Anterior cingulate cortex (tissue), 58 donors: ENCODE results near the gene SLC51A.
"Not testable (repeated sequence)": the region's sequence is repeated elsewhere in the genome, so short reads cannot be mapped to it uniquely, and the experiment has no call there.

Experiments used
- DNase-seq, 58 donors: peaks; one replicate each; lab custom pipeline; 2025; lab: John Stamatoyannopoulos, UW

Gene SLC51A

GRCh38 chr3:196192524-196193051 lies 23.7 kb upstream of the SLC51A start:
- no peak for DNase-seq

DNA sequence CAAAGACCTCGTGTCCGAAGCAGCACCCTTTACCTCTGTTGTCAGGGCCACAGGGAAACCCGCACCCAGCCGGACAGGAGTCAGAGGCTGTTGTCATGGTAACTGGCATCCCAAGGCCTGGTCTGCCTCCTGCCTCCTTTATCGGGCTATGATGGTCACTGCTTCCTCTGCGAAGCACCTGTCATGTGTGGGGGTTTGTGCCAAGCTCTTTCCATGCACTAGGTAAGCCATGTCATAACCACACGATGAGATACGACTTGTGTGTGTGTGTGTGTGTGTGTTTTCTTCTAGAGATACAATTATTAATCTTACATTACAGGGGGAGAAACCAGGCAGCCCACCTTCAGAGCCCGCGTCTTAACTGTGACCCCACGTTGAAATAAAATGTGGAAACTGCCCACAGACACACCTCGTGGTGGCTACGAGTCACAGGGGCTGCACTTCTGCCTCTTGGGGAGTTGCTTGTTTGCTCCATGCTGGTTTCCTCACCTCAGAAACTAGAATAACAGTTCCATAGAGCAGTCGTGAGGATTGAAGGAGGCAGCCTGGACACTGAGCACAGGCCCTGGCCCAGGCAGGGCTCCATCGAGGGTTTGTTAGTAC lies 23.1 kb upstream of the SLC51A start:
- DNase-seq = no peak

GRCh38 chr3:196193736-196194541 lies 22.4 kb upstream of the SLC51A start:
- DNase-seq = no peak

- DNase-seq = no peak
Measured at GRCh38 chr3:196194542-196194915, 21.8 kb upstream of the SLC51A start.

DNA sequence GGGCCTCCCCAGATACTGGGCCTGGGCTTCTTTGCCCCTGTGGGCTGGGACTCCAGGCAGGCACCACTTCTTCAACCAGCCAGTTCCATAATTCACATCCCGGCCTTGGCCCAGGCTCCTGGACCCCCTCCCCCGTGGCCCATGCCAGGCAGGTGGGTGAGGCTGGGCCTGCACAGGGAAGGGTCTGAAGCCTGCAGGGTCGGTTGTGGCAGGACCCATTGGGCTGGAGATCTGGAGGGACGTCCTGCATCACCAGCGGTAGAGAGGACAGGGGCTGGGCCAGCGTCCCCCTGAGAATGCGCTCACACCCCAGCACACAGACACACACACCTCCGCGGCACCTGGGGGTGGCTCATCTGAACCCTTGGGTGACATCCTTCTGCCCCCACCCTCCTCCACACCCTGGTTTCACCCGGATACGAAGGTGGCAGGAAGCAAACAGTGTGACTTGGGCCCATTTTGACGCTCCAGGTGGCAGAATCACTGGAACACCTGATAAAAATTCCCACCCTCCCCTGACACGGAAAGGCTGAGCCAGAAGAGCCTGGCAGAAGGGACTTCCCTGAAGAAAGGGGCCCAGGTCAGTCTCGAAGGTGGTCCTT lies 20.6 kb upstream of the SLC51A start:
- DNase-seq = no peak

DNA sequence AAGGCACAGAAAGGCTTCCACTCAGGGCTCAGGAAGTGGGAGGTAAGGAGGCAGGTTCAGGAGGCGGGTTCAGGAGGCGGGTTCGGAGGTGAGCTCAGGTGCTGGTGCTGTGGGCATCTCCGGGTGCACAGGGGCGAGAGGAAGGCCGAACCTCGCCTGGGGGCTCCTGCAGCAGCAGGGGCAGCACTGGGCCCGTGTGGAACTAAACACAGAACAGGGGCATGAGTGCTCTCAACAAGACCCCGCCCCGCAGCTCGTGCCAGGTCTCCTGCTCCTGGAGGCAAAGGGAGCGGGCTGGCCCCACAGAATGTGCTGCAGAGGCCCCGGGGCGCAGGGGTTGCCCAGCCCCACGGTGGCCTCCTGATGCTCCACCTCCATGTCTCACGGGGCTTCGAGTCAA lies 18.8 kb upstream of the SLC51A start:
- no peak for DNase-seq

DNA sequence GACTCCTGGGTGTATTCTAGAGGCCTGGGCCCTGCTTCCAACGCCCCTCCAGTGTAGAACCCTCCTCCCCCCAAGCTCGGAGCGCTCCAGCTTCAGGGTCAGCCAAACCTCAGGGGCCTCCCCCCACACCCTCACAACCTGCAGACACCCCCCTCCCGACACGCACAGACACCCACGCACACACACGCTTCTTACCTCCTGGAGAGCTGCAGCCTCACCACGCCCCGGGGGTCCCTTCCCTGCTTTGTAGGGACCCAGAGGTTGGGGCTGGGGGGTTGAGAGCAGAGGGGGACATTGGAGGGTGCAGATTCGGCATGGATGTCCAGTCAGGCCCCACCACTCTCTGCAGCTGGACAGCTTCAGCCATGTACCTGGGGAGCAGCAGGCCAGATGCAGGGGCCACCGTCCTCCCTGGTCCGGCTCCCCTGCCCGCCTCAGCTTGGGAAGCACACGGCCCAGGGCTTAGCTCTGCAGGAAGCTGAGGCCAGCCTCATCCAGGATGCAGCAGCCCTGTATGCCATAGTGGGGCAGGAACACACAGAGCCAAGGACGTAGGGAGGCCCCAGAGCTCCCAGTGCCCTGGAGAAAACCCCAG lies 18.2 kb upstream of the SLC51A start:
- no peak for DNase-seq

DNA sequence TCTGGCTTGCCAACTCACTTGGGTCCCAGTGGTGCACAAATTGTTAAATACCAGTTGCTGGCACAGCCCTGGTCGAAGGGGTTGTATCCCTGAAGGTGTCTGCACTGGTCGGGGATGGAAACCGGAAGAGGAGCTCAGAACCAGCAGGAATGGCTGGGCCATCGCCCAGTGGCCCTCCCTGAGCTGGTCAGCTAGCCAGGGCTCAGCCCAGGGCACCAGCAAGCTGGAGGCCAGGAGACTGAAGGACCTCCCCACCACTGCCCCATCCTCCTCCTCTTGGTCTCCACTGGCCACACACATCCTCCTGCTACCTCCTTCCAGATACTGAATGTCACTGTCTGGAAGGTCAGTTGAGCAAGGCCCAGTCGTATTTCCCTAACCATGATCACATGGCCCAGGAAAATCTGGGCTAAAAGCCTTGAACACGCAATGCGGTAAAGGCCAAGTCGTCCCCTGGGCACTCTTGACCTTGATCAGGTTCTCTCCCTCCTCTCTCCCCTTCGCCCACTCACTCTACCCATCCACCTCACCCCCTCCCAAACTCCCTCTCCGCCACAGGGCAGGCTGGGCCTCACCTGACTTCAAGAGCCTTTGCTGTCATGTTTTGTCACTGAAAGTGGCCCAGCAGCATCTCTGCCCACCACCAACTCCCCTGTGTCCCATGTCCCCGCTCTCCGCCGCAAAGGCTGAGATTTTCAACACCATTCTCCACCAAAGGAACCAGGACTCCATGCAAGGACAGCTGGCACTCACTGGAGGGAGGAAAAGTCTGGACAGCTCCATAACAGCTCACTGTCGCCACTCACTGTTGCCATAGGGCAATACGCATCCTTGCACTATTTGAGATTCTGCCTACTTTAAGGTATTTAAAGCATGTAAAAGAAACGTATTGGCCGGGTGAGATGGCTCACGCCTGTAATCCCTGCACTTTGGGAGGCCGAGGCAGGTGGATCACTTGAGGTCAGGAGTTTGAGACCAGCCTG lies 17.3 kb upstream of the SLC51A start:
- DNase-seq = no peak

DNA sequence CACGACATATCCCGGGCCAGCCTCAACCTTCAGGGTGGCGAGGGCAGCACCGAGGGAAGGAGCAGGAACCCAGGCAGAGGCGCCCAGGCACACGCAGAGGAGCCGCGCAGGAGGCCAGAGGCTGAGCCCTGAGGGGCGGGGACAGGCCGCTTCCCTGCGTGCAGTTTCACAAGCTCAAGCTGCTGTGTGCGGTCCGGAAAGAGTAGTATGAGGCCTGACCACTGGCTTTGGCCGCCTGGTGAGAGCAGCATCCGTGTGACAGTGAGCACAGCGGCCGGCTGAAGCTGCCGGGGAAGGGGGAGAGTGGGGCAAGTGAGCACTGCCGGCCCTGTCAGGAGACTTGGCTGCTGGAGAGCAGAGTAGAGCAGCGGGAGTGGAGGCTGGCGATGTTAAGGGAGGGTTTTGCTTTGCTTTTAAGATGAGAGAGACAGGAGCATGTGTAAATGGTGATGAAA lies 13.8 kb upstream of the SLC51A start:
- DNase-seq = peak in 15 of 58 donors; percentile 21 to 55 (median 30)

DNA sequence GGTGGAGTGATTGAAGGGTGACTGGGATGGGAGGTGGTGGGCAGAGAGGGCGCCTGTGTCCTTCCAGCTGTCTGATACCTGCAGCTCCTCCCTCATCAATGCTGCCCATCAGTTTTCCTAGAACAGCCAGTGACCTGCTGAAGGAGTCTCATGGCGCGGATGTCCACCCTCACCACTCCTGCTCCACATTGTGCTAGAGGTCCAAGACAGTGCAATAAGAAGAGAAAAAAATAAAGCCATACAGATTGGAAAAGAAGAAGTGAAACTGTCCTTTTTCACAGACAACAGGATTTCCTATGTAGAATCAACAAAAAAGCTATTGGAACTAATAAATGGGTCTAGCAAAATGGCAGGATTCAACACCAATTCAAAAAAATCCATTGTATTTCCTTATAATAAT lies 12.5 kb upstream of the SLC51A start:
- DNase-seq = no peak

DNA sequence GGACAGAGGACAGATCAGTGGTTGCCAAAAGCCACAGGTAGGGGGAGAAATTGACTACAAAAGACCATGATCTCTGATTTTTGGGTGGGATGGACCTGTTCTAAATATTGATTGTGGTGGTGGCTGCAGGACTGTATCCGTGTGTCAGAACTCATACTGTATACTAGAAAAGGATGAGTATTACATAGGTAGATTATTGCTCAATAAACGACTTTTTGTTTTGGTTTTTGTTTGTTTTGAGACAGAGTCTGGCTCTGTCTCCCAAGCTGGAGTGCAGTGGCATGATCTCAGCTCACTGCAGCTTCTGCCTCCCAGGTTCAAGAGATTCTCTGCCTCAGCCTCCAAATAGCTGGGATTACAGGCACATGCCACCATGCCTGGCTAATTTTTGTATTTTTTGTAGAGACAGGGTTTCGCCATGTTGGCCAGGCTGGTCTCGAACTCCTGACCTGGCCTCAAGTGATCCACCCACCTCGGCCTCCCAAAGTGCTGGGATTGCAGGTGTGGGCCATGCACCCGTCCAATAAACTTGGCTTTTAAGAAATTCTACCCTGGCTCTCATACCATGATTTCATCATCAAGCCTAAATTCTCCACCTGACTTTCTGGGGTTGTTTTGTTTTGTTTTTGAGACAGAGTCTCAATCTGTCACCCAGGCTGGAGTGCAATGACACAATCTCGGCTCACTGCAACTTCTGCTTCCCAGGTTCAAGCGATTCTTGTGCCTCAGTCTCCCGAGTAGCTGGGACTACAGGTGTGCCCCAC lies 10.7 kb upstream of the SLC51A start:
- DNase-seq = not testable (repeated sequence)

DNA sequence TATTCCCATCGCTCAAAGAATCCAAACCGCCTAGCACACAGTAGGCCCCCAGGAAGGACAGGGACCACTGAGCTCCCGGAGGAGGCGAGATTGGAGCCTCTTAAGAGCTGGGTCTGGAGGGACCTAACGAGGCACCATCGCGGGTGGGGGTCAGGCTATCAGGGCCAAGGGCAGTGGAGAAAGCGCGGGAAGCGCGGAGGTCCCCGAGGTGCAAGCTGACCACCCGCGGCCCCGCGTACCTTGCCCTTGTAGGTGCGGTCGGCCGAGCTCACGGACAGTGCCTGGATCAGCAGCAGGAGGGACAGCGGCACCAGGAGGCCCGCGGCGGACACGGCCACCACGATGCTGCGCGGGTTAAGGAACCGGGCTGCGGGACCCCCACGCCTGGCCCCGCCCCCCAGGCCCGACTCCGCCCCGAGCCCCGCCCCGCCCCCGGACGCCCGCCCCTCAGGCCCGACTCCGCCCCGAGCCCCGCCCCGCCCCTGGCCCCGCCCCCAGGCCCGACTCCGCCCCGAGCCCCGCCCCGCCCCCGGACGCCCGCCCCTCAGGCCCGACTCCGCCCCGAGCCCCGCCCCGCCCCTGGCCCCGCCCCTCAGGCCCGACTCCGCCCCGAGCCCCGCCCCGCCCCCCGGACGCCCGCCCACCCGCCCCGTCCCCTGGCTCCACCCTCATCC lies 9.0 kb upstream of the SLC51A start:
- no peak for DNase-seq

DNA sequence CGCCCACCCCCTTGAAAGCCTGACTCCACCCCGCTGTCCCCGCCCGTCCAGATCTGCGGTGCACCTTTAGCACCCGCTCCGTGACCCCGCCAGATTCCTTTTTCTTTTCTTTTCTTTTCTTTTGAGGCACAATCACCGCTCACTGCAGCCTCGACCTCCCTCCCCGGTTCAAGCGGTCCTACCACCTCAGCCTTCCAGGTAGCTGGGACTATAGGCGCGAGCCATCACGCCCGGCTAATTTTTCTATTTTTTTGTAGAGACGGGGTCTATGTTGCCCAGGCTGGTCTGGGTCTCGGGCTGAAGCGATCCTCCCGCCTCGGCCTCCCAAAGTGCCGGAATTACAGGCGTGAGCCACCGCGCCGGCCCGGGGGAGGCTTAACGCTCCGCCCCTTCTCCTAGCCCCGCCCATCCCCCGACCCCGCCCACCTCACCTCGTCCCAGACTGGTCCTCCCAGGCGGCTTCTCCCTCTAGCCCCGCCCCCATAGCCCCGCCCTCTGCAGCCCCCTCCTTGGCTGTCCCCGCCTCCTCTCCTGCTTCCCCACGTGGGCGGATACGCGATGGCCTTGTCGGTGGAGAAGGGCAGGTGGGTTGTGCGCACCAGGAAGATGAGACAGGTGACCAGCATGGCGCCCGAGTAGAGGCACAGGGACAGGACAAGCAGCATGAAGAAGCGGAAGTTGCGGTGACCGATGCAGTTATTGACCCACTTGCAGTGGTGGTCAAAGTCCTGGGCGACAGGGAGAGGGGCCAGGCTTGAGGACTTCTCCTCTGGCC lies 8.3 kb upstream of the SLC51A start:
- DNase-seq = peak in 4 of 58 donors; percentile 17 to 54 (median 30)

DNA sequence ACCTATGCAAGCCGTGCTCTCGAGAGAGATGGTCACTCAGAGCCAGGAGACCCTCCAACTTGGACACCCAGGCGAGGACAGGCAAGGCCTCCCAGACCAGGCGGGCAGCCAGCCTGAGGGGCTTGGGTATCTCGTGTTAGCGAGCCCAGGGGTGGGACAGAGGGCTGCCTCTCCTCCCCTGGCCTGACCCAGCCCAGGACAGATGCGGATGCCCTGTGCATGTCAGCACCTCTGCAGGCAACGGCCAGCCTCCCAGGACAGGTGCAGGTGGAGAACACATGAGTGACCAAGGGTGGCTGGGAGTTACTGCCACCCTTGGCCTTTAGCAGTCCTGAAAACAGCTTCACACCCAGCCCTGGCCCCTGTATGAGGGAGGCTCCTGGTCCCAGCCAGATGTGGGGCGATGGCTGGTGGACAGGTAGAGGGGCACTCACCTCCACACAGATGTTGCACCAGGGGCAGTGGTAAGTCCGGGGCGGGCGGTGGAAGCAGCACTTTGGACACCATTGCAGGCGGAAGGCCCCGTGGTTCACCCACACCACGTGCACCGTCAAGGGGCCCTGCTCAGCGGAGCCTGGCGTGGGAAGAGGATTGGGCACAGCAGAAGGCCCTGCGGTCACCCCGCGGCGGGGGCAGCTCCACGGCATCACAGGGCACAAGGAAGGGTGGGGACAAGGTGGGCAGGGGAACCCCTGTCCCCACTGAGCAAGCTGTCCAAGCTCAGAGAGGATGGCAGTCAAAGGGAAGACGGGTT lies 7.2 kb upstream of the SLC51A start:
- DNase-seq = no peak

DNA sequence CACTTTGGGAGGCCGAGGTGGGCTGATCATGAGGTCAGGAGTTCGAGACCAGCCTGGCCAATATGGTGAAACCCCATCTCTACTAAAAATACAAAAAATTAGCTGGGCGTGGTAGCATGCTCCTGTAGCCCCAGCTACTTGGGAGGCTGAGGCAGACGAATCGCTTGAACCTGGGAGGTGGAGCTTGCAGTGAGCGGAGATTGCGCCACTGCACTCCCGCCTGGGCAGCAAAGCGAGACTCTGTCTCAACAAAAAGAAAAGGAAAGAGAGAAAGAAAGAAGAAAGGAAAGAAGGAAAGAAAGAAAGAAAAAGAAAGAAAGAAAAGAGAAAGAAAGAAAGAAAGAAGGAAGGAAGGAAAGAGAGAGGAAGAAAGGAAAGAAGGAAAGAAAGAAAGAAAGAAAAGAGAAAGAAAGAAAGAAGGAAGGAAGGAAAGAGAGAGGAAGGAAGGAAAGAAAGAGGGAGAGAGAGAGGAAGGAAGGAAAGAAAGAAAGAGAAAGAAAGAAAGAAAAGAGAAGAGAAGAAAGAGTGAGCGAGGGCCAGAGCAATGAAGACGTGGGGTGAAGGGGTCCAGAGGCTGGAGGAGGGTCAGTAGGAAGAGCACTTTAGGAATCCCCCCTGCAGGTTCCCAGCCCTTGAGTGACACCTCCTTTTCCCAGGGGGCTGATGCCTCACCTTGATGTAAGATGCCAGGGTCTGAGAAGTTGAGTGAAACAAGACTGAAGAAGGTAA lies 6.2 kb upstream of the SLC51A start:
- DNase-seq = not testable (repeated sequence)
